GM18511 (cell line): ENCODE measurements around the gene HMX3.

Source experiments
- ATAC-seq: cut with Tn5 transposase; IDR thresholded peaks from one replicate; pipeline ENCODE4 v1.9.1; 2021; ENCODE audit warnings: mild to moderate bottlenecking, moderate library complexity; ENCODE audit not compliant: unreplicated experiment

Gene HMX3

DNA sequence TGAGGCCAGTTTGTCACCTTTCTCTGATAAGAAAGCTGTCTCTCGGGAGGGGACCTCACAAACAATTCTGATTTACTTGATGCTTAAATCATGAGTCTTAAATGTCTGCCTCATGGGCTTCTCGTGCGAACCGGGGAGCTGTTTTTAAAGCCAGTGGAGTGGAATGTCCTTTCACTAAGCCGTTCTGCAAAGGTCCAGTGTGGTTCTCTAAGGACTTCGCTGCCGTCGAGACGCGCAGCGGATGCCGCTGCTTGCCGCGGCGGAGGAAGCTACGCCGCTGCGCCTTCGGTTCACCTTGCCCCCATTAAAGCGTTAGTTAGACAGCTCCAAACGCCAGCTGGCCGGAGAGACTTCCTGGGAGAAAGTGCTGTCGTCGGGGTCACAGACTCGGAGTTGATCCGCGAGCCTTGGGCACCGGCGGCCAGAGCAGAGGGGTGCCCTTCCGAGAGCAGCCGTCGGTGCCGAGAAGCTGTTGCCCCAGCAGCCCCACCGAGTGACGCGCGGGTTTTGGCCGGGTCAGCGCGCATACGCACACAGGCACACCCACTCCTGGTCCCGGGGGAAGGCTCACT is 1.3 kb upstream of the HMX3 start:
- ATAC-seq, result no peak

- ATAC-seq, result no peak
These were observed 805 bp upstream of the HMX3 start for GRCh38 chr10:123134915-123135414.

DNA sequence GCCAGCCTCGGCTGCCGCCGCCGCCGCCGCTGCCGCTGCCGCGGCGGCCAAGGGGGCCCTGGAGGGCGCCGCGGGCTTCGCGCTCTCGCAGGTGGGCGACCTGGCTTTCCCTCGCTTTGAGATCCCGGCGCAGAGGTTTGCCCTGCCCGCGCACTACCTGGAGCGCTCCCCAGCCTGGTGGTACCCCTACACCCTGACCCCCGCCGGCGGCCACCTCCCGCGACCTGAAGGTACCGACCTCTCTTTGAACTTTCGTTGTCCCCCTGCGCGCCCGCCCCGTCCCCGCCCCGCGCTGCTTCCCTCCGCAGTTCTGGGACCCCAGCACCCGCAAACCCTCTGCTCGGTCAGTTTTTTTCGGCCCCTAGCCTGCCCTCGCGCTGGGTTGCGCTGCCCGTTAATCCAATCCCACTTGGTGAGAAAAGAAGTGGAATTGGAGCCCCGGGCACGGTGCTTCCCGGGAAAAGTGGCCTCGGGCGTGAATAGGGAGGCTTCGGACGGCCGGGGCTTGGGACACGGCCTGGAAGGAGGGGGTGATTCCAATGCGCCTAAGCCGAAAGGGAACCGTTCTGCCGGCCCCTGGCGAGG is 543 bp downstream of the HMX3 start:
- no peak for ATAC-seq

- ATAC-seq, result no peak
These were observed 1.3 kb downstream of the HMX3 start for GRCh38 chr10:123136806-123137642.

- no peak for ATAC-seq
These were observed 3.4 kb downstream of the HMX3 start for GRCh38 chr10:123139165-123139520.

DNA sequence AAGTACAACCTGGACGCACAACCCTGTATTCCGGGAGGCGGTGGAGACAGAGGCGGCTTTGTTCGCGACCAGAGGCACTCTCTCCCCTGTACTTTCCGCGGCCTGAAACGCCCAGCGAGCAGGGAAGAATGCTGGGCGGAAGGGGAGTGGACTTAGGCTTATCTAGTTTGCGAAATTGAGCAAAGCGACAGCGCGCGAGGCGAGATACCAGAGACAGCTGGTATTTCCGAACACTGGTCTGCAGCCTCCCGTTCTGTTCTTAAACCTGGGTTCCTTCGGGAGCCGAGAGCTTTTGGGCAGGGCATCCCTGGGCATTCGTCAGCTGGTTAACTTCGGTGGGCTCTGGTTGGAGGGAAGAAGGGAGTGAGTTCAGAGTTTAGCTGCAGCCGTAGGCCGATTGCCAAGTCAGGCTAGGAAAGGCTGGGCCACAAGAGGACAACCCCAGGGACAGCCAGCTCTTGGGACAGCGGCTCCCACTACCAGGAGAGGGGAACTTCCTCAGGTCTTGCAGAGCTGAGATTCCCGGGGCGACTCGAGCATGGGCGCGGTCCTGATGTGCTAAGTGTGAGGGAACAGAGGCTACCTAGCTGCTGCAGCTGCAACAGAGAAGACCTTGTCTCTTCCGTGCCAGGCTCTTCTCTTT is 3.9 kb downstream of the HMX3 start:
- no peak for ATAC-seq

DNA sequence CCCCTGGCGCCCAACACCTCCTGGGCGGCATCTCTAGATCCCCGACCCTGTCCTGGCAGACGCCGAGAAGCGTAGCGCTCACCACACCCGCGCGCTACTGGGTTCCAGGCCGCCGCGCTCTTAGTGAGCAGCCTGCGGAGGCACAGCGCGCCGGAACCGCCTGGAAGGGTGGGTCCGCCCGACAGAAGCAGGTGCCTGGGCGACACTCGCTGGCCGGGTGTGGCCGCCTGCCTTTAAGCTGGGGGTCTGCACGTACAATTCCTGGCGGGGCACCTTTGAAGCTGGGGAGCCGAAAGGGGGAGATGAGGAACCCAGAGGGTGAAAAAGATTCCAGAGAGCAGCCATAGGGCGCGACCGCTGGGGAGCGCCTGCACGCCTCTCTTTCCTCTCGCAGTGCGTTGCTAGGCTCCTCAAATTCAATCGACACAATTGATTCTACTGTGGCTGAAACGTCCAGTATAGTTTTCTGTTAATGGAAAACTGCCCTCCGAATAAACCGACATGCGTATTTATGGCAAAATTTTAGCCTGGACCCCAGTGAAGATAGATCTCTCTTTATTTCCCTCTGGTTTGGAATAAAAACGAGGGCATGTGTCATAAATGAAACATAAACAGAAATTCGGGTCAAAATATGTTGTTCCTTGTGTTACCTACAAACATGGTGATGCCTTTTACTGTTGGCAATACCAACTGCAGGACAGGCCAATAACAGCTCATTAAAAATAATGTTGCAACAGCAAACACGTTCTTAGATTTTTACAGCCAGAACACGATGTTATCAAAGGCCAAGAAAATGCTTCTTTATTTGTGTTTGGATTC is 4.6 kb downstream of the HMX3 start:
- no peak for ATAC-seq

GRCh38 chr10:123140983-123141390 is 5.2 kb downstream of the HMX3 start:
- no peak for ATAC-seq

DNA sequence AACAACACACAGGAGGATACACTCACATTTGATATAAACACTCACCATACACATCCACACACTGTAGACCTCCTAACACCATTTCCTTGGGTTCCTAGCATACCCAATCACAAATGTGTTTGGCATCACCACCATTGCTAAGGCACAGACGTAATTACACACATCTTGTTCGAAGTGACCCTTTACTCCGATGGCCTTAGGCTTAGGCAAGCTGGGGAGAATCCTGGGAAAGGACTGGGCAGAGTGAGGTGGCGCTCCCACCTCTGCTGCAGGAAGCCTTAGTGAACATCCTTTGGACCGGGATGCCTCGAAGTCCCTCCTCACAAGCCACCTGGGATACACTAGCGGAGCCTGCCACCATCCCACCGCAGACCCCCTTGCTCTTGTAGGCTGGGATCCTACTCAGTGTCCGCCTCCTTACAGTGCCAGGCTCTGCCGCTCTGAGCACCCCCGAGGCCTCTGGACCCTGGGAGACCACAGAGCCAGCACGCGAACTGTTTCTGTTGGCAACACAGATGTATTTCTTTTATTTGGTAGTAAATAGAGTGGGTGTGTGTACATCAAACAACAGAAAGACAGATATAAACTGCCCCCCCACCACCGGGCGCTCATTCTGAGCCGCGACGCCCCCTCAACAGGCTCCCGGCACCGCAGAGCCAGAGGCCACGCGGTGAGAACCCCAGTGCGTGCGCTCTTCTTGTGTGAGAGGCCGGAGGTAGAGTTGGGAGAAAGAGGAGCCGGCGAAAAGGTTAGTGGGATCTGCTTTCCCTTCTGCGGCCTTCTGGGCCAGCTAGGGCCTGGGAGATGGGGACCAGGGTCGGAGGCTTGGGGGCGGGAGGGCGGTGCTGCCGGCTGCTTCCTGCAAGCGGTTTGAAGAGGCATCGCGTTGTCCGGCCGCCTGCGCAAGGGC is 6.3 kb downstream of the HMX3 start:
- no peak for ATAC-seq

- ATAC-seq, result no peak
These were observed 7.0 kb downstream of the HMX3 start for GRCh38 chr10:123142701-123143161.

- no peak for ATAC-seq
These were observed 7.5 kb downstream of the HMX3 start for GRCh38 chr10:123143162-123143824.

GRCh38 chr10:123143825-123144168 is 8.0 kb downstream of the HMX3 start:
- no peak for ATAC-seq

- no peak for ATAC-seq
These were observed 9.1 kb downstream of the HMX3 start for GRCh38 chr10:123144697-123145541.

- no peak for ATAC-seq
These were observed 9.8 kb downstream of the HMX3 start for GRCh38 chr10:123145542-123146012.

GRCh38 chr10:123146013-123146893 is 10.5 kb downstream of the HMX3 start:
- no peak for ATAC-seq

DNA sequence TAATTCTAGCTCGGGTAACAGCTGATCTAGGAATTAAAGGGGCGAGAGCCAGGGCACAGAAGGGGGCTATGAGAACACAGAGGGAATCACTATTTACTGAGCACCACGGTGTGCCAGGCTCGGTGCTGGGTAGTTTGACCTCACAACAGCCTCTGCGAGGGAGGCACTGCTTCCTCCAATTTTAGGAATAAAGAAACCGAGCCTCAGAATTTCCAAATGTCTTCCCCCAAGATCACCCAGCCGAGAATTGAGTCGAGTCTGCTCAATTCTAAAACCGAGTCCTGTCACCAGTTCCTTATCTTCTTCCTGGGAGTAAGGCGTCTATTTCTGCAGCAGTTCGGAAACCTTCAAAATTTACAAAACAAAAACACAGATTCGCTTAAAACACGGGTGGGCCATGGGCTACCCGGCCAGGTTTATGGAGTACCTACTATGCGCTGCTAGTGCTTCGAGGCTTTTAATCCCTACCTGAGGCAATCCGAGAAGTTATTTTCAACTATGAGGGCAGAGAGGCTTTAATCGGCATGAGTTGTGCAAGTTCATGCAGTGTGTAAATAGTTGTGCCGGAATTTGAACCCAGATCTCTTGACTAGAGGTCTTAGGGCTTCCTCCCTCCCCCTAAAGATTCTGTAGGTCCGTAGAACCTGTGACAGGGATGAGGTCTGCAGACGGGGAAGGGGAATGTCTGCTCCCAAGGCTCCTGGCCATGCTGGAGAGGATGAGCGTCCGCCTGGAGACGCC is 11.3 kb downstream of the HMX3 start:
- no peak for ATAC-seq
